DND-41 (cell line): ENCODE data around the gene LAMP1.
"Not testable (repeated sequence)": the region's sequence is repeated elsewhere in the genome, so short reads cannot be mapped to it uniquely, and the experiment has no call there.

Source experiments
- EZH2 ChIP-seq: IDR thresholded peaks from 3 replicates; pipeline ENCODE4 v1.6.1; 2012; ENCODE audit warnings: borderline replicate concordance, low read depth, mild to moderate bottlenecking, moderate library complexity, low read length, inconsistent platforms; ENCODE audit not compliant: severe bottlenecking
- TF ChIP-seq, protein P1 (sequence below): IDR thresholded peaks from 2 replicates; pipeline ENCODE4 v1.5.1; 2012; ENCODE audit warnings: borderline replicate concordance, low read length, moderate library complexity, mild to moderate bottlenecking; ENCODE audit not compliant: poor library complexity, severe bottlenecking; ENCODE audit errors: extremely low read depth

- TF ChIP-seq, protein P1, sequence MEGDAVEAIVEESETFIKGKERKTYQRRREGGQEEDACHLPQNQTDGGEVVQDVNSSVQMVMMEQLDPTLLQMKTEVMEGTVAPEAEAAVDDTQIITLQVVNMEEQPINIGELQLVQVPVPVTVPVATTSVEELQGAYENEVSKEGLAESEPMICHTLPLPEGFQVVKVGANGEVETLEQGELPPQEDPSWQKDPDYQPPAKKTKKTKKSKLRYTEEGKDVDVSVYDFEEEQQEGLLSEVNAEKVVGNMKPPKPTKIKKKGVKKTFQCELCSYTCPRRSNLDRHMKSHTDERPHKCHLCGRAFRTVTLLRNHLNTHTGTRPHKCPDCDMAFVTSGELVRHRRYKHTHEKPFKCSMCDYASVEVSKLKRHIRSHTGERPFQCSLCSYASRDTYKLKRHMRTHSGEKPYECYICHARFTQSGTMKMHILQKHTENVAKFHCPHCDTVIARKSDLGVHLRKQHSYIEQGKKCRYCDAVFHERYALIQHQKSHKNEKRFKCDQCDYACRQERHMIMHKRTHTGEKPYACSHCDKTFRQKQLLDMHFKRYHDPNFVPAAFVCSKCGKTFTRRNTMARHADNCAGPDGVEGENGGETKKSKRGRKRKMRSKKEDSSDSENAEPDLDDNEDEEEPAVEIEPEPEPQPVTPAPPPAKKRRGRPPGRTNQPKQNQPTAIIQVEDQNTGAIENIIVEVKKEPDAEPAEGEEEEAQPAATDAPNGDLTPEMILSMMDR, result not testable (repeated sequence)
- TF ChIP-seq EZH2, result not testable (repeated sequence)
Measured at GRCh38 chr13:113347736-113348225, 50.7 kb downstream of the LAMP1 start.
